Inflammatory macrophage treated with lipopolysaccharide for 1 hour (primary cell): ENCODE results near the gene CCDC102B.
"Not testable (repeated sequence)": the region's sequence is repeated elsewhere in the genome, so short reads cannot be mapped to it uniquely, and the experiment has no call there.

Experiments
- DNase-seq, 2 donors: peaks; one replicate each; pipeline ENCODE4 v3.0.0-alpha.2; 2020 to 2022

CCDC102B gene

GRCh38 chr18:68830256-68831045 lies 32.6 kb downstream of the CCDC102B start:
- DNase-seq = no peak

DNA sequence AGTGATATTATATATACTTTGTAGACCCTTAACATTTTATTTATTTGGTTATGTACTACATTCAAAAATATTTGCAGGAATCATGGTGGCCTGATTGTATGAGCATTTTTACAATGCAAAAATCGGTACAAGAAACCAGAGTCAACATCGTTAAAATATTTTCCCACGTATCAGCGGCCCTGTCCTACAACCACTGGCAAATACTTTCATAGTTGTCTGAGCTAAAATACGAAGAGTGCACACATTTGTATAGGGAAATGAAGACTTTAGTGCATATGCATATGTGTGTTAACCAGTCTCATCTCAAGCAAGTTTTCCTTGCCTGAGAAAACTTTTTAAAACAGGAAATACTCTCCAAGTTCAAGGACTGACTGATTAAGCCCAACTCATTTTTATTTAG lies 35.9 kb downstream of the CCDC102B start:
- DNase-seq = no peak

DNA sequence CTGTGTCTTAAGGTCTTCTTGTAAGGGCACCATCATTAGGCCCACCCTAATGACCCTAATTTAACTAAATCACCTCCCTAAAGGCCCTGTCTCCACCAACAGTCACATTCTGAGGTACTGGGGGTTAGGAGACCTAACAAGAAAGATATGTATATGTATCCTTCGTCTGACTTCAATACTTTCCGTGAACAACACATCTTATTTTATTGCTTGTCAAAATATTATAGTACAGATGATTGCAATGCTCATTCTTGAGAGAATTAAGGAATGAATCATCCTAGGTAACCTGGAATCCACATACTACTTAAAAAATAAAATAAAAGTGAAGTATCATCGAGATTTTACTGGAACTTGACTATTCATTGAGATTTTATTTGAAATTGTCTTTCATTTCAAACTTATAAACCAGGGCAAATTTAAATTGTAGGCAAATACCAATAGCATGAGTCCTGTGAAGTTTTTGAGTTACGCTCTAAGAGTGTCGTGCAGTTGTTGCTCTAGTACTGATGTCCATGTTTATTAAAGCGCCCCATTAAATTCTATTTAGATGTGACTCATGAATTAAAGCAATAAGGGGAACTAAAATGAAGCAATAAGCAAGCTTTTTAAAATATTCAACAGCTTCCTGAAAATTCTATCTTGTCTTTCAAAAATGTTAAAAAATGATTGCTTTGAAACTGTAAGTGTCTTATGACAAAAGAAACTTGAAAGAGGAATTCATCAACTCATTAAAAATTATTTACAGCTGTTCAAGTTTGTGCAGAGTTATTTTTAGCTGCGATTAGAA lies 40.0 kb downstream of the CCDC102B start:
- DNase-seq = peak; percentile 62 to 70

- DNase-seq = no peak
Observed at GRCh38 chr18:68839701-68840100, 41.8 kb downstream of the CCDC102B start.

DNA sequence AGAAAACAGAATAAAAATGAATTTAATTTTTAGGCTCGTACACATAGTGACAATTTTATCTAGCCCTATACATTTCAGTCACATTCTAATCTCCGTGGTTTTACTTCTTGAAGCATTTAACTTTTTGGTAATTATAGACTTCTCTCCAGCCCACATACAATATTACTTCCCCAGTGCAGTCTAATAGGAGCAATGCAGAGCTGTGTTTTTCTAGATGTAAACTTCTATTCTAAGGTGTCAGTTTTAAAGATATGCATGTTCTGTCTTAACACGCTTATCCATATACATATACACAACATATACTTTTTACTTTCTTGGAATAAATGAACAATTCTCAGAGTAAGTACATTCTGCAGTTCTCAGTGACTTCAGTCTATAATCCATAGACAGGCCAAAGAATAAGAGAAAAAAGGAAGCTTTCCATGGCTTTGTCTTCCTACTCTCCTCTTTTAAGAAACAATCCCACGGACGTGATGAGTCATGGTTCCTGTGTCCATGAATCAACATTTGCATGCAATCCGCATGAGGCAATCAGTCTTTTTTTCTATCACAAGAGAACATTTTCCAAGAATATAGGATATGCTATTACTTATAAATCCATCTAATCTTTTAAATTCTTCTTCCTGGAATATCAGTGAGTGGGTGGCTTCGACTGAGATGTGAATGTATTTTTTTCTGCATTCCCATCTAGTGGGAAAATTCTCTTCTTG lies 42.8 kb downstream of the CCDC102B start:
- DNase-seq = peak; percentile 95 to 96

DNA sequence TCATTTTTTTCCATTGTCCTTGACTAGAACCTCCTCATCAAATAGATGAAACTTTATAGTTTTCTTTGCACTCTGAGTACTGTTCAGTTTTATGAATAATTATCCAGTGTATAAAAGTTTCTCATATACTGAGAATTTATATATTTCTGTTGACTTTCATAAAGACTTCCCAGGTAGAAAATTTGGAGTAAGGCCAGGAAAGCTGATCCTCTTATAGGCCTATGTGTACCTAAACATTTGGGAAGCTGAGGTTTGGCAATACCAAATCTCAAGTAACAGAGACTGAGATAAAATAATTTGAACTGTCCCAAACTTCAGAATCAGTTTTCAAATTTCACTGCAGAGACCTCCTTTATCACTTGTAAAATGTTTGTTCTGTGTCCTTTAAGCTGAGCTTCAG lies 43.4 kb downstream of the CCDC102B start:
- no peak for DNase-seq

GRCh38 chr18:68842951-68843350 lies 45.1 kb downstream of the CCDC102B start:
- peak in 1 of 2 donors; percentile 28 for DNase-seq

DNA sequence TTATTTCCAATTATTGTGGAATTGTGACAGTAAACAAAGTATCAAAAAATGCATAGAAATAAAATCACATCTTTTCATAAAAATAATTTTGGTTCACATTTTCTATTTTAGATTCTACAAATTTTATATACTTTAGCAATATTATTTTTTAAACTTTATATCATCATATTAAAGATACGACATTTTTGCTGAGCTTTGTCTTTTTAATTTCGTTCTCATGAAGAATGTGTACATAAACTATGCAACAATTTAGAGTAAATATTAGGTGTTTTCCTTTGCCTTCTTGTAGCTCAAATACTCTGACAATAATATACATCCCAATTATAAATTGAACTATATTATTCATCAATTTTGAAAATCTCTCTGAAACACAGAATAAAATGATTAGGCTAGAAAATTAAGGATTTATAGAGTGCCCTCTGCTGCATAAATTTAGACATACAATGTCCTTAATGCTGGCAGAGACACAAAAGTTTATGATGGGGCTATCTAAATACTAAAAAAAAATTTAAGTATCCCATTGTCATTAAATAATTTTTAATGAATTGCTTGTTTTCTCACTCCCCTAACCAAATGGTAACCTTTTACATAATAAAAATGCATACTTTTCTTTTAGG lies 45.7 kb downstream of the CCDC102B start:
- DNase-seq = no peak

DNA sequence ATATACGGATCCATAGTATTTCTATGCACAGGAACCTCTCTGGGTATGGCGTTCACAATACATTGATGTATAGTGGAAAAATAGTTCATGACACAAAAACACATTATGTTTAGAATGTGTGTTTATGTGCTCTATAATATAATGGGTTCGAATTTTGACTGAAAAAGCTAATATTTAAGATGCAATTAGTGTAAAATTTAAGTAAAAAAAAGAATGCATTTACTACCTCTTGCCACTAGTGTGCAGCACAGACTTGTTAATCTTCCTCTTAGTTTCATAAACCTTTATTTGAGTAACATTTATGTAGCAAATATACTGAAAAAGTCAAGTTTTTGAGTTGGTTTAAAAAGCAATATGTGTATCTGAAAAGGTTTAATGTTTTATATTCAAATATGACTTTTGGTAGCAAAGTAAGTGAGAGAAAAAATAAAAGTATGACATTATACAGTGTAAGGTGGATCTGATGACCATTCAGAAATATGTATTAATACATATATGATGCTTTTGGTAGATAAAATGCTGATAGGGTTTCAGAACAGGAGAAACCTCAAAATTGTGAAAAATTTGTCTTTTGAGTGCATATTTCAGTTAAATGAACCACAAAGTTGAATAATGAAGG lies 49.4 kb downstream of the CCDC102B start:
- peak in 1 of 2 donors; percentile 44 for DNase-seq

- DNase-seq = no peak
Observed at GRCh38 chr18:68848242-68848641, 50.4 kb downstream of the CCDC102B start.

- no peak for DNase-seq
Observed at GRCh38 chr18:68854786-68855391, 57.0 kb downstream of the CCDC102B start.

- peak; percentile 73 to 76 for DNase-seq
Observed at GRCh38 chr18:68855491-68855890, 57.6 kb downstream of the CCDC102B start.

- DNase-seq = no peak
Observed at GRCh38 chr18:68861365-68861764, 63.5 kb downstream of the CCDC102B start.

GRCh38 chr18:68865021-68865420 lies 67.1 kb downstream of the CCDC102B start:
- DNase-seq = peak; percentile 61 to 63

DNA sequence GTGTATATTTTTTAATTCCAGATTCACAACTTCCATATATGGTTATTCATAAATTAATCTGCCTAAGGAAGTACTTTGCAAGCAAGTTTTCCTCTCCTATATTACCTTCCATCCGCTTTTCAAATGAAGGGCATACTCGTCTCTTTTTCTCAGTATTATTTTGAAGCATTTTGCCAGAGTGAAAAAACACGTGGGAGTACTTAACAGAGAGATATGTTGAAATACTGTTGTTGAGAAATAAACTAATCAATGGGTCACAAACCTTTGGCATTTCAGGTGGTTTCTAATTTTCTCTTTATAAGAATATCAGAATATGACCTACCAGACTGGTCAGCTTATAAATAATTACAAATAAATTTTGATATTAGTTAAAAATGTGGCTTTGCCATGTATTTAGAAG lies 67.6 kb downstream of the CCDC102B start:
- no peak for DNase-seq

DNA sequence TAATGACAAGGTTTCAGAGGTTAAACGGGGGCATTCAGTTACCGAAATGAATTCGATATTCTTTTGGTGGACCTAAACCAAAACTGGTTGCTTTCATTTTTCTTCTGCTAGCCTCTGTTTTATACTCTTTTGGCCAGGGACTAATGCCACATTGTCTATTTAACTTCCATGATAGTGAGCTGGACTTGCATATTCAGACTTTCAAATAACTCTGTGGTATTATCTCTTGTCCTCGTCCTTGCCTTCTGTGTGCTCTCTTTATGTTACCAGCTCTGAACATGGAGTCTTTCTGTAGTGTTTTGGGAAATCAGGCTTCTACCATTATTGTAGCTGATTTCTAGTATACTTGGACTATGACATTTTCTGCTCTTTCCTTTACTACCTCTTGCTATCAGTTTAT lies 75.1 kb downstream of the CCDC102B start:
- no peak for DNase-seq

GRCh38 chr18:68874361-68874760 lies 76.5 kb downstream of the CCDC102B start:
- DNase-seq = no peak

GRCh38 chr18:68879947-68880346 lies 82.1 kb downstream of the CCDC102B start:
- DNase-seq = not testable (repeated sequence)

GRCh38 chr18:68887410-68887809 lies 89.5 kb downstream of the CCDC102B start:
- no peak for DNase-seq

DNA sequence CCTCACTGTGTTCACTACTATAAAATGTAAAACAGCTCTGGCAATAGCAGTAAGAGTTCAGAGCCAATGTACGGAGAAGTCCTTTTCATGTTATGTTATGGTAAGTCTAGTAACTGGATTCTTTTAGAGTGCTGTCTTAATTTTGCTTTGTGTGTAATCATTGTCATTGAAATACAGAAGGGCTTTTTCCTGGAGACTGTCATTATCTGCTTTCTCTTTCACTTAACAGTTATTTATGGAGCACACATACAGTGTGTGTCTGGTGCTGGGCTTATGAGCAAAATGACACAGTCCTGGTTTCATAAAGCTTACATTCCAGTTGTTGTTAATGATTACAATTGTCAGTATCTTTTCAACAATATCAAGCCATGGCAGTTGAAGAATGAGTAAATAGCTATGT lies 95.5 kb downstream of the CCDC102B start:
- DNase-seq = no peak

DNA sequence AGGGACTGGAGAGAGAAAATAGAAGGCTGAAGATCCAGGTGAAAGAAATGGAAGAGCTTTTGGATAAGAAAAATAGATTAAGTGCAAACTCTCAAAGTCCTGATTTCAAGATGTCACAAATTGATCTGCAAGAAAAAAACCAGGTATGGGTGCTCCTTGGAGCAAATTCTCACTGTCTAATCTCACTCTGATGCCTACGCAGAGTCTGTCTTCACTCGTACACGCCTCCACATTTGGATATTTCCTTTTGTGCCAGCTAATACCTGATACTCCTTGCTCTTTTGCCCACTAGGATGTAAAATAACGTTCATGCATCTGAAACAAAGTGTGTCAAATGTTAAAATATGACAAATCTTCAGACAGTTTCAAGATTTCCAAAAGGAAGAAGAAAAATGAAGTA lies 99.4 kb downstream of the CCDC102B start:
- DNase-seq = no peak

GRCh38 chr18:68909579-68909978 lies 111.7 kb downstream of the CCDC102B start:
- DNase-seq = no peak
